Activated naive CD8-positive, alpha-beta T cell treated with anti-CD3 and anti-CD28 coated beads, Interleukin-2, amount 50 U/mL, for 24 hours (primary cell): Measurements from ENCODE around the gene KIF1A.

Source experiments
- ATAC-seq: fragments of 150-1000 bp; cut with Tn5 transposase; one replicate; pipeline ENCODE4 v1.10.0; 2021
- DNase-seq: peaks from one replicate; pipeline ENCODE4 v3.0.0; 2021
- H3K27ac Mint-ChIP-seq: one replicate; pipeline ENCODE4 v1.8.0; 2021; ENCODE audit warnings: mild to moderate bottlenecking, mixed read lengths
- H3K27me3 Mint-ChIP-seq: one replicate; pipeline ENCODE4 v1.8.0; 2021; ENCODE audit warnings: mixed read lengths
- H3K36me3 Mint-ChIP-seq: one replicate; pipeline ENCODE4 v1.8.0; 2021; ENCODE audit warnings: low read depth, mixed read lengths
- H3K4me1 Mint-ChIP-seq: one replicate; pipeline ENCODE4 v1.8.0; 2021; ENCODE audit warnings: mixed read lengths
- H3K4me3 Mint-ChIP-seq: one replicate; pipeline ENCODE4 v1.8.0; 2021; ENCODE audit warnings: mild to moderate bottlenecking, moderate library complexity, mixed read lengths
- H3K9me3 Mint-ChIP-seq: one replicate; pipeline ENCODE4 v1.8.0; 2021; ENCODE audit warnings: mixed read lengths

KIF1A gene

GRCh38 chr2:240834377-240834975 lies 14.5 kb upstream of the KIF1A start:
- ATAC-seq (no peak), DNase-seq (no peak)
- no peaks in the 10 kb centered on the region for H3K9me3 Mint-ChIP-seq
- H3K4me1 Mint-ChIP-seq = peaks cover 6% of the 10 kb centered on the region
- peak overlapping the region; percentile 13 for H3K27ac Mint-ChIP-seq
- no peak overlapping the region for H3K4me3 Mint-ChIP-seq
- no peaks in the 10 kb centered on the region for H3K36me3 Mint-ChIP-seq
- peaks cover 10% of the 10 kb centered on the region for H3K27me3 Mint-ChIP-seq

- peaks cover 14% of the 10 kb centered on the region for H3K27me3 Mint-ChIP-seq
- no peaks in the 10 kb centered on the region for H3K9me3 Mint-ChIP-seq
- no peaks in the 10 kb centered on the region for H3K36me3 Mint-ChIP-seq
- DNase-seq = no peak
- ATAC-seq = no peak
- H3K4me3 Mint-ChIP-seq = no peak overlapping the region
- H3K27ac Mint-ChIP-seq = no peak overlapping the region
- H3K4me1 Mint-ChIP-seq = peaks cover 6% of the 10 kb centered on the region
These were observed 13.8 kb upstream of the KIF1A start for GRCh38 chr2:240833724-240834285.

GRCh38 chr2:240832921-240833494 lies 13.0 kb upstream of the KIF1A start:
- ATAC-seq = no peak
- Mint-ChIP-seq H3K4me1 (peaks cover 6% of the 10 kb centered on the region), H3K27me3 (peaks cover 14% of the 10 kb centered on the region), H3K36me3 (no peaks in the 10 kb centered on the region), H3K27ac (no peak overlapping the region), H3K9me3 (no peaks in the 10 kb centered on the region), H3K4me3 (no peak overlapping the region)
- DNase-seq = no peak

GRCh38 chr2:240832205-240832727 lies 12.2 kb upstream of the KIF1A start:
- DNase-seq = peak; percentile 95
- ATAC-seq = peak; percentile 93
- no peaks in the 10 kb centered on the region for H3K36me3 Mint-ChIP-seq
- no peak overlapping the region for H3K27ac Mint-ChIP-seq
- peaks cover 14% of the 10 kb centered on the region for H3K27me3 Mint-ChIP-seq
- H3K4me1 Mint-ChIP-seq = peaks cover 6% of the 10 kb centered on the region
- H3K4me3 Mint-ChIP-seq = peak overlapping the region; percentile 67
- no peaks in the 10 kb centered on the region for H3K9me3 Mint-ChIP-seq

GRCh38 chr2:240831594-240832204 lies 11.7 kb upstream of the KIF1A start:
- Mint-ChIP-seq H3K4me1 (peaks cover 6% of the 10 kb centered on the region), H3K4me3 (peak overlapping the region; percentile 67), H3K27me3 (peaks cover 14% of the 10 kb centered on the region), H3K36me3 (no peaks in the 10 kb centered on the region), H3K27ac (no peak overlapping the region), H3K9me3 (no peaks in the 10 kb centered on the region)
- DNase-seq = no peak
- ATAC-seq = no peak

GRCh38 chr2:240825476-240825875 lies 5.5 kb upstream of the KIF1A start:
- H3K27me3 Mint-ChIP-seq = peaks cover 64% of the 10 kb centered on the region
- no peak for DNase-seq
- peaks cover 9% of the 10 kb centered on the region for H3K4me1 Mint-ChIP-seq
- no peaks in the 10 kb centered on the region for H3K9me3 Mint-ChIP-seq
- H3K36me3 Mint-ChIP-seq = peaks cover 2% of the 10 kb centered on the region
- no peak overlapping the region for H3K4me3 Mint-ChIP-seq
- no peak for ATAC-seq
- H3K27ac Mint-ChIP-seq = no peak overlapping the region

- no peak overlapping the region for H3K4me3 Mint-ChIP-seq
- no peak for DNase-seq
- peaks cover 2% of the 10 kb centered on the region for H3K36me3 Mint-ChIP-seq
- H3K4me1 Mint-ChIP-seq = peaks cover 9% of the 10 kb centered on the region
- no peak for ATAC-seq
- H3K9me3 Mint-ChIP-seq = no peaks in the 10 kb centered on the region
- no peak overlapping the region for H3K27ac Mint-ChIP-seq
- H3K27me3 Mint-ChIP-seq = peaks cover 56% of the 10 kb centered on the region
These were observed 3.7 kb upstream of the KIF1A start for GRCh38 chr2:240823449-240824336.

- Mint-ChIP-seq H3K4me1 (peaks cover 11% of the 10 kb centered on the region), H3K4me3 (no peak overlapping the region), H3K27me3 (peaks cover 64% of the 10 kb centered on the region), H3K36me3 (peaks cover 2% of the 10 kb centered on the region), H3K9me3 (no peaks in the 10 kb centered on the region), H3K27ac (no peak overlapping the region)
- ATAC-seq (no peak), DNase-seq (no peak)
These were observed 2.3 kb upstream of the KIF1A start for GRCh38 chr2:240822280-240822847.

GRCh38 chr2:240821429-240821778 lies 1.4 kb upstream of the KIF1A start:
- peak overlapping the region; percentile 48 for H3K4me3 Mint-ChIP-seq
- no peak overlapping the region for H3K27ac Mint-ChIP-seq

GRCh38 chr2:240820607-240821428 lies 799 bp upstream of the KIF1A start:
- Mint-ChIP-seq H3K4me3 (peak overlapping the region; percentile 48), H3K9me3 (no peaks in the 10 kb centered on the region), H3K27me3 (peaks cover 65% of the 10 kb centered on the region), H3K27ac (no peak overlapping the region), H3K36me3 (peaks cover 2% of the 10 kb centered on the region), H3K4me1 (peaks cover 11% of the 10 kb centered on the region)
- ATAC-seq = peak; percentile 65
- peak; percentile 53 for DNase-seq

More at GRCh38 chr2:240821429-240821778, 1.4 kb upstream of the KIF1A start:
- peaks cover 2% of the 10 kb centered on the region for H3K36me3 Mint-ChIP-seq
- ATAC-seq (no peak), DNase-seq (no peak)
- H3K9me3 Mint-ChIP-seq = no peaks in the 10 kb centered on the region
- H3K27me3 Mint-ChIP-seq = peaks cover 65% of the 10 kb centered on the region
- H3K4me1 Mint-ChIP-seq = peaks cover 11% of the 10 kb centered on the region

GRCh38 chr2:240819126-240819857 lies 727 bp downstream of the KIF1A start:
- no peaks in the 10 kb centered on the region for H3K9me3 Mint-ChIP-seq
- H3K36me3 Mint-ChIP-seq = peaks cover 2% of the 10 kb centered on the region
- DNase-seq (no peak), ATAC-seq (no peak)
- no peak overlapping the region for H3K27ac Mint-ChIP-seq
- peaks cover 11% of the 10 kb centered on the region for H3K4me1 Mint-ChIP-seq
- H3K4me3 Mint-ChIP-seq = no peak overlapping the region
- H3K27me3 Mint-ChIP-seq = peaks cover 51% of the 10 kb centered on the region

GRCh38 chr2:240818293-240819125 lies 1.5 kb downstream of the KIF1A start:
- no peak for DNase-seq
- ATAC-seq = no peak
- H3K36me3 Mint-ChIP-seq = no peaks in the 10 kb centered on the region
- H3K27me3 Mint-ChIP-seq = peaks cover 43% of the 10 kb centered on the region
- H3K9me3 Mint-ChIP-seq = no peaks in the 10 kb centered on the region
- H3K4me3 Mint-ChIP-seq = no peak overlapping the region
- no peak overlapping the region for H3K27ac Mint-ChIP-seq
- H3K4me1 Mint-ChIP-seq = peaks cover 11% of the 10 kb centered on the region
